ENCODE measurements around the gene MOCOS.

DNA sequence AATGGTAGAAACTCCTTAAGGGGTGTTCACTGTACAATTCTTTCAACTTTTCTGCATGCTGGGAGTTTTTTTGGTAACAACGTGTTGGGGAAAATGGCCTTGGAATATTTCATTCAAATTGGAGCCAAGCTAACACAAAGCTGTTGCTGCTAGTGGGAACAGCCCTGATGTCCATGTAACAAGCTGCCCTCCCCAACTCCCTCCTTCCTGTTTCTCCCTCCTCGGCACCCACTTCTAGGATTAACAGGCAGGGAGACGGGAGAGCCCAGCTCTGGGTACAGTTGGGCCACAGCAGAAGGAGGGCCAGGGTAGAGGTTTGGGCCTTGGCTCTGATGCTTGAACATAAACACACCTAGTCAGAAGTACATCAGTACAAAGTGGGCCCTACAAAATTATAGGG lies 9.4 kb upstream of the MOCOS start:
- TF ChIP-seq, protein P1, sequence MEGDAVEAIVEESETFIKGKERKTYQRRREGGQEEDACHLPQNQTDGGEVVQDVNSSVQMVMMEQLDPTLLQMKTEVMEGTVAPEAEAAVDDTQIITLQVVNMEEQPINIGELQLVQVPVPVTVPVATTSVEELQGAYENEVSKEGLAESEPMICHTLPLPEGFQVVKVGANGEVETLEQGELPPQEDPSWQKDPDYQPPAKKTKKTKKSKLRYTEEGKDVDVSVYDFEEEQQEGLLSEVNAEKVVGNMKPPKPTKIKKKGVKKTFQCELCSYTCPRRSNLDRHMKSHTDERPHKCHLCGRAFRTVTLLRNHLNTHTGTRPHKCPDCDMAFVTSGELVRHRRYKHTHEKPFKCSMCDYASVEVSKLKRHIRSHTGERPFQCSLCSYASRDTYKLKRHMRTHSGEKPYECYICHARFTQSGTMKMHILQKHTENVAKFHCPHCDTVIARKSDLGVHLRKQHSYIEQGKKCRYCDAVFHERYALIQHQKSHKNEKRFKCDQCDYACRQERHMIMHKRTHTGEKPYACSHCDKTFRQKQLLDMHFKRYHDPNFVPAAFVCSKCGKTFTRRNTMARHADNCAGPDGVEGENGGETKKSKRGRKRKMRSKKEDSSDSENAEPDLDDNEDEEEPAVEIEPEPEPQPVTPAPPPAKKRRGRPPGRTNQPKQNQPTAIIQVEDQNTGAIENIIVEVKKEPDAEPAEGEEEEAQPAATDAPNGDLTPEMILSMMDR (IDR thresholded peaks at IDR 0.05): no peak
- no peak for TF ChIP-seq POLR2AphosphoS5 (IDR thresholded peaks at IDR 0.05)
